GM19468 (cell line): ENCODE results near the gene RNU1-1.
"Not testable (repeated sequence)": the region's sequence is repeated elsewhere in the genome, so short reads cannot be mapped to it uniquely, and the experiment has no call there.

ENCODE experiments used
- ATAC-seq: cut with Tn5 transposase; IDR thresholded peaks from one replicate; pipeline ENCODE4 v1.9.1; 2021; ENCODE audit warnings: mild to moderate bottlenecking, moderate library complexity, moderate number of reproducible peaks; ENCODE audit not compliant: unreplicated experiment; ENCODE audit errors: extremely low read depth

Gene RNU1-1

DNA sequence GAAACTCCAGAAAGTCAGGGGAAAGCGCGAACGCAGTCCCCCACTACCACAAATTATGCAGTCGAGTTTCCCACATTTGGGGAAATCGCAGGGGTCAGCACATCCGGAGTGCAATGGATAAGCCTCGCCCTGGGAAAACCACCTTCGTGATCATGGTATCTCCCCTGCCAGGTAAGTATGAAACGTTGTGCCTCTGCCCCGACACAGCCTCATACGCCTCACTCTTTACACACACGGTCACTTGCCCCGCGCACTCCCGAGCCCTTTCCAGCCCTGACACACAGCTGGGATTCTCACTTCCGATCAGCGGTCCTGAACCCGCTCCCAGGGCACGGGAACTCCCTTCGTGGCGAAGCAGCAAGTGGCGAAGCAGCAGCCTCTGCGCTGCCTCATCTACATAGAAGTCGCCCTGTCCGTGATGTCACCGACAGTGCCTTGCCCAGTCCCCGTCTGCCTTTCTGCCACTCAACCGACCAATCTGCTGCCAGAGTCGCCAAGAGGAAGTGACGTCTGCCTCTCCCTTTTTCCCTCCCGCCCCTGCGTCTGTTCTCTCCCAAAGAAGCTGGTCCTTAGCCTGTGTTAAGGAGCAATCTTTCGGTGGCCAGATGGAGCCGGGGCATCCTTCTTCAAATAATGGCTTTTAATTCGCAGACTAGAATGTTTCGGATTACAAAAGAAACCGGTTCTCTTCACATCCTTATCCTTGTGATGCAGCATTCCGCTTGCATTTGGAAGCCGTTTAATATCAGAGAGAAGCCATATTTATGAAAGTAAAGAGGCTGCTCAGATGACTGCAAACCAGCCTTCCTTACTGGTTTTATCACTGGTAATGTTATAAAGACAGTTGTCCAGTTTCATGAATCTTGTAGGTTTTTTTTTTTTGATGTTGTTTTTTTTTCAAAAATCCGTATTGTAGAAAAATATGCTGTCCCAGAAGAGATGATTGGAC is at the start of gene RNU1-1:
Gene RNU1-1, minus strand, starts transcription at position 179 of the 949 bp plus-strand sequence.
- ATAC-seq: not testable (repeated sequence)

DNA sequence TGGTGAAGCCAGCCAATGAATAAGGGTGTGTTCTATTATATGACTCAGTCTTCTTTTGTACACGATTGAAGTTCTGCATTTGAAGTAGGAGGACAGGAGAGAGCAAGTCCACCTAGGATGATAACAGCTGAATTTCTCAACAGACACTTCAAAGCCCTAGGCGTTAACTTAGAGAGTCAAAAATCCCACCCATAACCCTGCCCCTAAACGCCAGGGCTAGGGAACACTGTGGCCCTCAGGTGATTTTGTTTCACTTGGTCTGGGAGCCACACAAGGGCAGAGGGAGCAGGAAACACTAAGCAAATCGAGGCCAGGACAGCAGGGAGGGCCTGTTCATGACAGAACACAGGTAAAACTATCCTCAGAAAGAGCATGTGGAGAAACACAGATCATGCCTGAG is 47.0 kb upstream of the RNU1-1 start:
- not testable (repeated sequence) for ATAC-seq

DNA sequence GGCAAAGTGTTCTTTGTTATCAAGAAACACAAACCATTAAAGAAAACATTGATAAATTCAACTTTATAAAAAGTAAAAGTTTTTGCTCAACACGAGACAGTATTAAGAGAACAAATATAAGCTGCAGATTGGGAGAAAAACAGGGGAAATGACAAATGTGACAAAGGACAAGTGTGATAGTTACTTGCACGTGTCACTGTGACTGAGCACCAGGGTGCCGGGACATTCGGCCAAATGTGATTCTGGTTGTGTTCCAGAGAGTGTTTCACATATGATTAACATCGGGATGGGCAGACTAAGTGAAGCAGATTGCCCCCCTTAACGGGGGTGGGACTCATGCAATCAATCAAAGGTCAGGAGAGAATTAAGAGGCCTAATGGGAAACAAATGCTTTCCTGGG is 46.4 kb upstream of the RNU1-1 start:
- ATAC-seq: not testable (repeated sequence)

DNA sequence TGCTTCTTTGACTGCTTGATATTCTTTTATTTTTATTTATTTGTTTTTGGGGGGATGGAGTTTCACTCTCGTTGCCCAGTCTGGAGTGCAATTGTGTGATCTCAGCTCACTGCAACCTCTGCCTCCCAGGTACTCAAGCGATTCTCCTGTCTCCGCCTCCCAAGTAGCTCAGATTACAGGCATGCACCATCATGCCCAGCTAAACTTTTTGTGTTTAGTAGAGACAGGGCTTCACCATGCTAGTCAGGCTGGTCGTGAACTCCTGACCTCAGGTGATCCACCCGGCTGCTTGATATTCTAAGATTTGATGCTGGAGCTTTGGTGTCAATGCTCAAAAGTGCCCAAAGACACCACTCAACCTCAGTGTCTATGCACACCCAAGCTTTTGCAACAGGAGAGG is 45.6 kb upstream of the RNU1-1 start:
- not testable (repeated sequence) for ATAC-seq

DNA sequence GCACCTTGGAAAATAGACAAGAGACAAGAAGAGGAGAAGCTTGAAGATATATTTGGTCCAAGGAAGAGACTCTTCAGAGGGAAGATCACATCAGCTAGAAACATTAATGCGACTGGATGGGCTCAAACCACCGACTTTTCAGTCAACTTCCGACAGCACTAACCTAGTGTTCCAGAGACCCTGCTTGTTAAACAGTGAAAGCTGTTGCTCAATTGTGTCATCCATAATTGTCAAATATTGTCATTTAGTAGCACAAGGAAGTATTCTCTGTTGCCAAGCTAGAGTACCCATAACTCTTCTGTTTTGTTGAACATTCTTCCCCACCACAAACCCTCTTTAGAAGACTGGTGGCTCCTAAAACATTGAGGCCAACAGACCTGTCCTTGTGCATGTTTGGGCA is 42.9 kb upstream of the RNU1-1 start:
- ATAC-seq: not testable (repeated sequence)

DNA sequence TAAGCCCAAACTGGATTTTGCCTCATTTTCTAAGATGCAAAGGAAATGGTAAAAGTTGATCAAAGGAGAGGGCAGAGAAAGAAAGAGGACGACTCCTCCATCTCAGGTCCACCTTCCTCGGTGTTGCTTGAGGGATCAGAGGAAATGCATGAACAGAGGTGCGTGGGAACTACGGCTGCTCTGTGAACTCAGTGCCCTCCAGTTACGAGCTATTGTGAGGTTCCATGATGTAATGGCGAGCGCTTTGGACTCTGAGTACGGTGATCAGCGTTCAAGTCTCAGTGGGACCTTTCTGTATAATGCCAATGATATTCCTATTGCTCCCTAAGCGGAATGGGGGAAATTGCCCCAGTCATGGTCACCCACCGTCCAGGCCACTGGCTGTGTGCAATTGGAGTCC is 39.2 kb upstream of the RNU1-1 start:
- ATAC-seq: not testable (repeated sequence)

DNA sequence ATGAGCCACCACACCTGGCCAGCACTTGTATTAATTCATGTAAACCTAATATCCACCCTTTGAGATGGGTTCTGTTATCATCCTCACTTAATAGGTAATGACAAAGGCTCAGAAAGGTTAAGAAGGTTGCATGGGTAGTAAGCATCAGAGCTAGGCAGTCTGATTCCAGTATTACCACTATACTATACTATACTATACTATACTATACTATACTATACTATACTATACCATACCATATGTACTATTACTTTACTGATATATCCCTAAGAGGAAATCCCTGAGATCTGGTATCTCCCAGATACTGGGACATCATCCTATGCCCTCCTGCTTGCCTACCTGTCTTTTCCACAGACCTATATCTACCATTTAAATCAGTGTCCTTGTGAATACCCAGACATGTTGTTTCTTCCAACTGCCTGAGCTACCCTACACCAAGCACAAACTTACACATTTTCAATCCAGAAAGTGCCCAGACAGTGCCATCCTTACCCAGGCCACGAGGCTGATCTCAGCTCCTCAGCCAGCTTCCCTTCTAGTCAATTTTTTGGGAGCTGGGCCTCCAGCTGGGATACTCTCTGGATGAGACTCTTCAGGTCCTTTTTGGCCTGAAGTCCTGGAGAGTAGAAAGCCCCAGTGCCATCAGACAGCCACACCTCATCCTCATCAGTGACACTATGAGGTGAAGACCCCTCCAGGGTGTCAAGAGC is 36.3 kb upstream of the RNU1-1 start:
- ATAC-seq: not testable (repeated sequence)

DNA sequence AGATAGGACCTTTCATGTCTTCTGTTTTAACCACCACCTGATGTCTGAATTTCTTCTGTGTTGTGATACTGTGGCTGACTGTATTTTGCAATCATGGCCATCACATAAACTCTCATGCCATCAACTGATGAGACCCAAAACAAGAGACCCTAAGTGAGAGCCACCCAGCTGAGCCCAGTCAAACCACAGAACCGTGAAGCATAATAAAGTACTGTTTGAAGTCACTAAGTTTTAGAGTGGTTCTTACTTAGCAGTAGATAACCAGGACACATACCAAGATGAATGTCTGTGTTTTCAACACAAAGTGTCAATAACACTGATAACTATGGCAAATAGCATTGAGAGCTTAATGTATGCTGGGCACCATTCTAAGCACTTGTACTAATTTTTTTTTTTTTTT is 35.5 kb upstream of the RNU1-1 start:
- not testable (repeated sequence) for ATAC-seq

DNA sequence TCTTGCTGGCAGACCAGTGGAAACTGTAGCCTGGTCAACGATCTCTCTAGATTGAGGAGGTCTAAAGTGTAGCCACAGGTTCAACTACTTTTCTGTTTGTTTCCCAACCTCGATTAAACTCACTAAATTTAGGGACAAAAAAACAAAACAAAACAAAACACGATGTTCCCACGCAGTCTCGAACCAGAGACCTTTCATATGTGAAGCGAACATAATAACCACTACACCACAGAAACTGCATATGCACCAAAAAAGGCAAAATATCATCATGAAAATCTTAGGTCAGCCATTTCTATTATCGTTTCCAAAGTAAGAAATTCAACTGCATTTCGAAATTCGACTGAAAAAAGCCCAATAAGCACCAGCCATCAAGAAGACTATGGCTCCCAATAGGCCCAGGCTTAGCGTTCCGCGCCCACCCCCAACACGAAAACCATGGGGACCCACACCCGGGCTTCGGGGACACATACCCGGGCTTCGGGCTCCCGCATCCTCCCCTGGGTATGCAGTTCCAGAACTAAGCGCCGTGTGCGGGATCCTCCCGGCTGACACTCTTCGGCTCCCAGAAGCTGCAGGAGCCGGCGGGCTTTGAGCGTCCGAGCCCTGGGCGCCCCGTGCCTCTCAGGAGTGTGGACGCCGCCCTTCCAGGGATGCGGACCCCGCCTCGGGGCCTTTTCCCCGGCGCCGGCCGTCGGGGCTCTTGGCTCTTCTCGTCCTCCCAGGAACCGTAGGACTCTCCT is 33.6 kb upstream of the RNU1-1 start:
- ATAC-seq: not testable (repeated sequence)

DNA sequence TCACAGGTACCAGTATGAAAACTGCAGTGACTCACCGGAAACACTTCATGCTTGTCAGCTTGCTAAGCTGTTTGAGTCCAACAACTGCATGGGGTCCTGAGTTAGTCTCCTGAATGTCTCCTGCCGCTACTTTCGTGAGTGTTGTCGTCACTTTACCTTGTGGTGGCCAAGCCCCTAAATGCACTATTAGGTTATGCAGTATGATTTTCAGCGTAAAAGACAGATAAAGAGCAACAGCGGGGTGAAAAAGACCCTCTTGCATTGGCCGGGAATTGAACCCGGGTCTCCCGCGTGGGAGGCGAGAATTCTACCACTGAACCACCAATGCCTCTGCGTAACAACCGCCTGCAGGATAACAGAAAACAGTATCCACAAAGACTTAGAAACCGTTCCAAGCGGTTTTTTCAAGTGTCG is 31.6 kb upstream of the RNU1-1 start:
- not testable (repeated sequence) for ATAC-seq

DNA sequence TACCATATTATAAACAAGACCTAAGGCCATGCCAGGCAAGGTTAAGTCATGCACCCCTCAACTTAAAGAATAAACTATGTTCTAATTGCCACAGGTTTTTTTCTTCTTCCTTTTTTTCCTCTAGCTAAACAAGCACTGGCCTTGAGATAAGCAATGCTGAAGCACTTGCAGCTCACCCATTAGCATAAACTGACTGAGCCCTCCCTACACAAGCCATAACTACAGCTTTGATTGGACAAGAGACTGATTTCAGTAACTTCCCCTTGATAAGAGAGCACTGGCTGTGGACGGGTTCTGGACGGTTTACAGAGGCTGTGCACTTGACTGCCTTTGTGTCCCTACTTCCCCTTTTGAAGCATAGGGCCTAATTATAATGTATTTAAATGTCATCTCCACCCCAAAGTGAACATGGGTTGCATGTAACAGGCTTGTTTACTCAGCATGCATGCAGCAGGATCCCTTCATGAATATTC is 26.4 kb upstream of the RNU1-1 start:
- not testable (repeated sequence) for ATAC-seq

DNA sequence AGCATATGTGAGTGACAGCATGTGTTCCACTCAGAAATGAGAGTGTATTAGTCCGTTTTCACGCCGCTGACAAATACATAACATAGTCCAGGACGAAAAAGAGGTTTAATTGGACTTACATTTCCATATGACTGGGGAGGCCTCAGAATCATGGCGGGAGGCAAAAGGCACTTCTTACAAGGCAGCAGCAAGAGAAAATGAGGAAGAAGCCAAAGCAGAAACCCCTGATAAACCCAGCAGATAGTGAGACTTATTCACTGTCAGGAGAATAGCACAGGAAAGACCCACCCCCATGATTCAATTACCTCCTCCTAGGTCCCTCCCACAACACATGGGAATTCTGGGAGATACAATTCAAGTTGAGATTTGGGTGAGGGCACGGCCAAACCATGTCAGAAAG is 23.4 kb upstream of the RNU1-1 start:
- ATAC-seq: not testable (repeated sequence)

DNA sequence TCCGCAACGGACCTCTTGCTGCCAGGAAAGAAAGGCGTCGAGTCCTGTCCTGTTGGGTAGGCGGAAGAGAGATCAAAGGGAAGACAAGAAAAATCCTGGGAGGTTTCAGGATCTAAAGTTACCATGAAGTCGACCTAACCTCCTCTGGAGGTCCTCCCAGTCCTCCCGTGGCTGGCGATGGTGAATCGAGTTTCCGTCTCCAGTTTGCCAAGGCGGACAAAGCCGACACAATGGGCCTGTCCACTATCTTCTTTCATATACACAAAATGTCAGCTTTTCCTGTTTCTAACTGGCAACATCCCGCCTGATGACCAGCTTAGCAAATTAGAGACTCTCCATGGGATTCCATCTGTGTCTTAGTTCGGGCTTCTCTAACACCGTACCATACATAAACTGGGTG is 22.7 kb upstream of the RNU1-1 start:
- not testable (repeated sequence) for ATAC-seq

DNA sequence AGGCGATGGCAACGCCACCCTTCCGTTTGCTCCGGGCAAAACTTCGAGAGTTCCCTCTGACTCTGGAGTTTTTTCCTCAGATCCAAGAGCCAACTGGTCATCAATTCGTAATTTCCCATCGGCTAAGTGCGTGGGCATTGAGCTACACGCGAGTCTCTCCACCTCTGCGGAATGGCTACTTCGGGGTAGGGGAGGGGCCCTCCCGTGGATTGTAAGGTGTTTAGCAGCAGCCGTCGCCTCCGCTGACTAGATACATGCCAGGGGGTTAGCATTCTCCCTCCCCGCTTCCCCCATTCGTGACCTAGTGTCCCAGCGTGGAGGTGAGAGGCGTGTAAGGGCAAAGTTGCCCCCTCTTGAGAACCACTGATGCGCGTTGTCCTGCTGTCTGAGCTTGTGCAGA is 21.8 kb upstream of the RNU1-1 start:
- ATAC-seq: not testable (repeated sequence)

DNA sequence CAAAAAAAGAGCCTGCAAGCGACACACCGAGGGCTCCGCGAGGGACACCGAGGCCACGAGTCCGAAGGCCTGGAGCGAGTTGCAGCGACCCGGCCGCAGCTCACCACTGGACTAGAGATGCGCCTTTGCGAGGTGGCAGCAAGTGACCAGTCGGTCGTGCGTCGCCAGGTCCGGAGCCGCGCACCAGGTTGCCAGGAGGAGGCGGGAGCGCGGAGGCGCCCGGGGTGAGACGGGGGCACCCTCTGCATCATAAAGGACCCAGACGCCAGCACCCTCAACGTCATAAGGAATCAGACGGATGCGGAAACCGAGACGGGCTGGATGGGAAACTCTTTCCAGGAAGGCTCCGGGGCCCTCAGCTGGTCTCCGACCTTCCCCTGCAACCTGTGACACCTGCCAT is 21.4 kb upstream of the RNU1-1 start:
- ATAC-seq: not testable (repeated sequence)

DNA sequence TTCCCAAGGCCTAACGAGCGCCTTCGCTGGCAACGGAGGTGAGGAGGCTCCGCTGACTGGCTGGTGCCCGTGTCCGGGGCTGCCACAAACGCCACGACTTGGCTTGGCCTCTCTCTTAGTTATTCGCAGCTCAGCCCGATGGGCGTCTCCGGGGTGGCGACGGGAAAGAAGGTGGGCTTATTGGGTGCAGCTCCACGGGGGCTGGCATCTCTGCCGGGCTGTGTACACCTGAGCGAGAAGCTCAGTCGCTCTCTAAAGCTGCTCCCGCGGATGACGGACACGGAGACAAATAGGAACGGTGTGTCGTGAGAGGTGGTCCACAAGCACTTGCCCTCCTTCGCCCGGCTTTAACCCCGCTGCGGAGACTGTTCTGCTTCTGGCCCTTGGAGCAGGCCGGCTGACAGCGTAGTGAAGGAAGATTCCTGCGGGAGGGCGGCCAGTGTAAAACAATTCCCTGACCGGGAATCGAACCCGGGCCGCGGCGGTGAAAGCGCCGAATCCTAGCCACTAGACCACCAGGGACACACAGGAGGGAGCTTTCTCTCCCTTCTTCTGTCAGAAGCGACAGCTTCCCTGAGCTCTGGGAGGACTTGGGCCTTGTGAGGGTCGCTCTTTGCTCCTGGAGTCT is 20.9 kb upstream of the RNU1-1 start:
- not testable (repeated sequence) for ATAC-seq

DNA sequence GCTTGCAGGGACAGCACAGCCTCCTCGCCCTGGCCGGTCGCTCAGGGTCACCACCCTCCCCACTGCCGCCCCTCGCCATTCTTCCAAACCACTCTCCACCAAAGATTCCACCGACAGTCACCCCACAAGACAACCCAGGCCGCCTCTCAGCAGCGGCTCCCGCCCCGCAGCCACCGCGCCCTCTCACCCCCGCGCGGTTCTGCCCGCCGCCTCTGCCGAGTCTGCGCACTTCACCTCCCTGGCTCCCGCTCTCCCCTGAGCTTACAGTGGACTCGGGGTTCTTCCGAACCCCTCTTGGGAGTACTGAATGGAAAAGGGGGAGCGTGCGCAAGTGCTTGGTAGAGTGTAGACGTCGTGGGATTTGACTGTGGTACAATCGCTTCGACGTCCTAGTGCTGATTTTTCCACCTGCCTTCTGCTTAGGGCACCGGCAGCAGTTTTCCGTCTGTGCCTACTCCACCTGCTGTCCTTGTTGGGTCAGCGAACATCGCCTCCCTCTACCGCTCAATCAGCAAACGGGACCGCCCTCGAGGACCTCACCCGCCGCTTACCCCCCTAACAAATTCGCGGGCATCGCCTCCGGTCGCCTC is 20.2 kb upstream of the RNU1-1 start:
- not testable (repeated sequence) for ATAC-seq

DNA sequence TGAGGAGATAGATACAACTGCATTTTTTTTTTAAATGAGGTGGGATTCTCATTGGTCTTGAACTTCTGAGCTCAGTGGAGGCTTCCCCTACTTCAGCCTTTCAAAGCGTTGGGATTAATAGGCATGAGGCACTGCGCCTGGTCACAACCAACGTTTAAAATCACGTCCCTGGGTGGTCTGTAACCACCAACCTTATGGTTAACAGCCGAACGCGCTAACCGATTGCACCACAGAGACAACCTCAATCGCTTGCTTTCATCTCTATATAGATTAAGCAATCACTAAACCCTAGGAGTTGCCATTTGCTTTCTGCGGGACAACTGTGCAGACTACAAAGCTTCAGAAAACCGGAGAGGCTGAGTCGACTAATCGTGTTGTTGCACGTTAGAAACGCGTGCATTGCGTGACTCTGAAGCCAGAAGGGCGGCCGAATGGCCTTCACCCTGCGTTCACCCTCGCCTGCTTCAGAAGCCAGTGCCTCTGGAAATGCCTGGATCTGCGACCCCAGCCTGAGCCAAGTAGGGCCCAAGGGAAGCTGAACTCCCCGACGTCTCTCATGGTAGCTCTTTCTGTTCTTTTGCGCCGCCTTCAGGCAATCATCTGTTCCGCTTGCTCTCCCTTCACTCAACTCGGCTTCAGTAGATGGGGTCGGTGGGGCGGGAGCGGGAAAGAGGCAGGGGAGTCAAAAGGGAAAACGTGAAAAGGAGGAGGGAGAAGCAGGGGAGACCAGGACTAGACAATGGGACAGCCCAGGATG is 18.3 kb upstream of the RNU1-1 start:
- ATAC-seq: not testable (repeated sequence)

DNA sequence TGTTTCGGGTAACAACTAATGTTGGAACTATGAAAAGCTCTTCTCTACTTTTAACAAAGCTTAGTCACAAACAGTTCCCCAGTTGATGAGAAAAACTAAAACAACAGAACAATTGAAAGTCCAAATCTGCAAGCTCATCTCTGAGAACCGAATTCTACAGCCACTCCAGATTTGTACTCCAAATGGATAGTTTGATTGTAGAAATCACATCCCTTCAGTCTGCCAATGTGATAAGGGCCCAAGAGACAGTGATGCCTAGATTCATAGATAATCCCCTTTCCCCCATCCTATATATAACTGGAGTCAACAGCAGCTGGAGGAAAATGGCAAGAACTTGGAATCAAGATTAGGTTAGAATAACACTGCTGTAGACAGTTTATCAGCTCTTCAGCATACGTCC is 14.3 kb upstream of the RNU1-1 start:
- not testable (repeated sequence) for ATAC-seq
